Activated naive CD8-positive, alpha-beta T cell treated with anti-CD3 and anti-CD28 coated beads, Interleukin-2, amount 10 ng/mL, durations not matched to agents 7 days and 5 days (primary cell): ENCODE data around the gene WDHD1. TPM values are rescaled to one million over a fixed set of nuclear protein-coding genes. Genes with fewer than 3 reads are reported as not detected.
"Not testable (repeated sequence)": the region's sequence is repeated elsewhere in the genome, so short reads cannot be mapped to it uniquely, and the experiment has no call there.

Experiments
- ATAC-seq: fragments of 150-1000 bp; cut with Tn5 transposase; one replicate; pipeline ENCODE4 v1.10.0; 2021; ENCODE audit warnings: low read depth, moderate library complexity
- POLR2A ChIA-PET: fragments of 350-600 bp; sonication (Branson Sonifier 250); formaldehyde crosslinking; loops from one replicate; lab custom pipeline; 2021; ENCODE audit warnings: antibody characterized with exemption; lab: Charles Lee
- DNase-seq: peaks from one replicate; pipeline ENCODE4 v3.0.0; 2021
- H3K27ac Mint-ChIP-seq: one replicate; pipeline ENCODE4 v1.8.0; 2022; ENCODE audit warnings: mild to moderate bottlenecking, mixed read lengths
- H3K27me3 Mint-ChIP-seq: one replicate; pipeline ENCODE4 v1.8.0; 2022; ENCODE audit warnings: mild to moderate bottlenecking, moderate library complexity, mixed read lengths
- H3K36me3 Mint-ChIP-seq: one replicate; pipeline ENCODE4 v1.8.0; 2021; ENCODE audit warnings: mild to moderate bottlenecking, mixed read lengths
- H3K4me1 Mint-ChIP-seq: one replicate; pipeline ENCODE4 v1.8.0; 2021; ENCODE audit warnings: mixed read lengths
- H3K4me3 Mint-ChIP-seq: one replicate; pipeline ENCODE4 v1.8.0; 2022; ENCODE audit warnings: mild to moderate bottlenecking, moderate library complexity, mixed read lengths
- H3K9me3 Mint-ChIP-seq: one replicate; pipeline ENCODE4 v1.8.0; 2021; ENCODE audit warnings: mixed read lengths
- total RNA-seq, 2 experiments: library from RNA; stranded (reverse); gene quantifications; one replicate each; pipeline ENCODE4 v1.2.3, GENCODE V29; 2021

WDHD1 gene
- total RNA-seq, 2 experiments from 2014 or later, result 35.1 to 37.9 TPM

DNA sequence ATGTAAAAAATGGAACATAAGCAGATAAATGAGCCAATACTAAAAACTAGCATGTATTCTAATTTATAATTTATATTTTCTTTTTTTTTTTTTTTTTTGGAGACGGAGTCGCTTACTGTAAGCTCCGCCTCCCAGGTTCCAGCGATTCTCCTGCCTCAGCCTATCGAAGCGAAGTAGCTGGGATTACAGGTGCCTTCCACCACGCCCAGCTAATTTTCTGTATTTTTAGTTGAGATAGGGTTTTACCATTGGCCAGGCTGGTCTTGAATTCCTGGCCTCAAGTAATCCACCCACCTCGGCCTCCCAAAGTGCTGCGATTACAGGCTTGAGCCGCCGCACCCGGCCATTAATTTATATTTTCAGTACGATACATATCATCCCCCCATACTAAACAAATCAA is 27.2 kb upstream of the WDHD1 start:
- POLR2A ChIA-PET, result no interaction called here
- Mint-ChIP-seq H3K27ac (no peak overlapping the region), H3K4me1 (peaks cover 27% of the 10 kb centered on the region), H3K36me3 (peaks cover 27% of the 10 kb centered on the region), H3K4me3 (peak overlapping the region; percentile 26), H3K27me3 (no peaks in the 10 kb centered on the region), H3K9me3 (no peaks in the 10 kb centered on the region)
- ATAC-seq (no peak), DNase-seq (no peak)

DNA sequence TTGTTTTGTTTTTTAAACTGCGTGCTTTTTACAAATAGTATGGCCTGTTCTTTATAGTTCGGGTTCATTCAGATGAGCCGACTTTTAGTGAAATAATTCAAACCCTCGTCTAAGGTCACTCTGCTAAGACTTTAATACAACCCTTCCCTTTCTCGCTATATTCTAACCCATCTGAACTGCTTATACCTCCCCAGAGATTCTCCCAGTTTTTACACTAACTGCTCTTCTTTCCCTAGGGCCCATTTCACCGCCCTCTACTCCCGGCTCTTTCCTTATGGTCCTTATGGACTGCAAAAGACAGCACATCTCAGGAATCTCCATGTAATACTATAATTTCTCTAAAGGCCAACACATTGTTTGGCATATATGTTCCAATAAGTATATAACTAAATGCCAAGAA is 26.6 kb upstream of the WDHD1 start:
- H3K9me3 Mint-ChIP-seq, result no peaks in the 10 kb centered on the region
- ATAC-seq (no peak), DNase-seq (no peak)
- POLR2A ChIA-PET, result interaction anchor here (0.6 to 3.0 kb wide), 3 partner anchors 15 to 139 kb away, joined by 3 to 38 read pairs (median 3); partner anchors contain the start of genes SOCS4 and WDHD1
- no peaks in the 10 kb centered on the region for H3K27me3 Mint-ChIP-seq
- H3K27ac Mint-ChIP-seq, result no peak overlapping the region
- peaks cover 27% of the 10 kb centered on the region for H3K36me3 Mint-ChIP-seq
- H3K4me1 Mint-ChIP-seq, result peaks cover 29% of the 10 kb centered on the region
- peak overlapping the region; percentile 89 for H3K4me3 Mint-ChIP-seq

DNA sequence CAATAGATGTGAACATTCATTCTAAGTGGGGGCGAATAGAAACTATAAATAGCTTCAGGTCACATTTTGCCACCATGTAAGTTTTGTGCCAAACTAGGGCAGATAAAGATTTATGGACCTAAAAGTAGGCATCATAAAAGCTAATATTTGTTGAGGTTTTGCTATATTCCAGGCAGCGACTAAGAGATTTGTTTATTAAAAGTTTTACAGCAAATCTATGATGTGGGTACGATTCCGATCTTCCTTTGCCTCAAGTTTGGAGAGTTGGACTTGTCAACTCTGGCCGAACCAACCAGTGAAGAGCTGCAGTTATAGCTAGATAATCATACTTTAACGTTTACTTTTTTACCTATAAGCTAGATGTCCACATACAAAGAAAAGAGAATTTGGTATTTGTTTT is 26.1 kb upstream of the WDHD1 start:
- Mint-ChIP-seq H3K36me3 (peaks cover 22% of the 10 kb centered on the region), H3K4me1 (peaks cover 29% of the 10 kb centered on the region), H3K27me3 (no peaks in the 10 kb centered on the region), H3K27ac (peak overlapping the region; percentile 91), H3K4me3 (peak overlapping the region; percentile 89), H3K9me3 (no peaks in the 10 kb centered on the region)
- DNase-seq (no peak), ATAC-seq (no peak)
- POLR2A ChIA-PET, result interaction anchor here (0.6 to 3.0 kb wide), 4 partner anchors 15 to 139 kb away, joined by 3 to 38 read pairs (median 3); partner anchors contain the start of genes SOCS4 and WDHD1

DNA sequence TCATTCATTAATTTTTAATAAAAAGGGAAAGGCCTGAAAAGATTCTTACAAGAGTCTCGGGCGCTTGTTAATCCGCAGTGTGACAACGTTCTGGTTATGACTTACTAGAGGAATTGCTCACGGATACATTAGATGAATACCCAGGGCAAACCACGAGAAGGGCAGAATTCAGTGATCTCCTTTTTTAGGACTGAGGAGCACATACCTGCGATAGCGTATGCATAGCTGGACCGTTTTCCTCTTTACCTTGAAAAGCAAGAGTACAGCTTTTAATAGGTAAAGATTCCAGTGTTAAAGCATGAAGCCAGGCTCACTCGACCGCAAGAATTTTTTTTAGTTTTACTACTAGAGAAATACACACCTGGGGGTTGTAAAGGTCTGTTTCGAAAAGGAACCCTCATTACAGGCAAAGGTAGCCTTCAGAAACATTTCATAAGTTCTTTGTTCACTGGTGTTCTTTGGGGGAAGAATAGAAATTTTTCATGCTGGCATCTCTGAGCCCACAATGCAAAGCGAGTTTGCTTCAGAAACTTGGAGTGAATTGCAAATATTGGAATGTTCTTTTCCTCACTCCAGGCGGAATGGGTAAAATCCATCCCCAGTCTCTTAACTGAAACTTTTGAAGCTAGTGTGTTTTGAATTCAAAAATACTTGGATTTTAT is 25.5 kb upstream of the WDHD1 start:
- Mint-ChIP-seq H3K9me3 (no peaks in the 10 kb centered on the region), H3K36me3 (peaks cover 18% of the 10 kb centered on the region), H3K27ac (peak overlapping the region; percentile 91), H3K27me3 (no peaks in the 10 kb centered on the region), H3K4me1 (peaks cover 29% of the 10 kb centered on the region), H3K4me3 (peak overlapping the region; percentile 89)
- ATAC-seq, result no peak
- POLR2A ChIA-PET, result interaction anchor here (0.9 to 3.0 kb wide), 15 partner anchors 9 to 171 kb away, joined by 3 to 38 read pairs (median 4); partner anchors contain the start of genes DLGAP5, SOCS4 and WDHD1
- DNase-seq, result no peak

DNA sequence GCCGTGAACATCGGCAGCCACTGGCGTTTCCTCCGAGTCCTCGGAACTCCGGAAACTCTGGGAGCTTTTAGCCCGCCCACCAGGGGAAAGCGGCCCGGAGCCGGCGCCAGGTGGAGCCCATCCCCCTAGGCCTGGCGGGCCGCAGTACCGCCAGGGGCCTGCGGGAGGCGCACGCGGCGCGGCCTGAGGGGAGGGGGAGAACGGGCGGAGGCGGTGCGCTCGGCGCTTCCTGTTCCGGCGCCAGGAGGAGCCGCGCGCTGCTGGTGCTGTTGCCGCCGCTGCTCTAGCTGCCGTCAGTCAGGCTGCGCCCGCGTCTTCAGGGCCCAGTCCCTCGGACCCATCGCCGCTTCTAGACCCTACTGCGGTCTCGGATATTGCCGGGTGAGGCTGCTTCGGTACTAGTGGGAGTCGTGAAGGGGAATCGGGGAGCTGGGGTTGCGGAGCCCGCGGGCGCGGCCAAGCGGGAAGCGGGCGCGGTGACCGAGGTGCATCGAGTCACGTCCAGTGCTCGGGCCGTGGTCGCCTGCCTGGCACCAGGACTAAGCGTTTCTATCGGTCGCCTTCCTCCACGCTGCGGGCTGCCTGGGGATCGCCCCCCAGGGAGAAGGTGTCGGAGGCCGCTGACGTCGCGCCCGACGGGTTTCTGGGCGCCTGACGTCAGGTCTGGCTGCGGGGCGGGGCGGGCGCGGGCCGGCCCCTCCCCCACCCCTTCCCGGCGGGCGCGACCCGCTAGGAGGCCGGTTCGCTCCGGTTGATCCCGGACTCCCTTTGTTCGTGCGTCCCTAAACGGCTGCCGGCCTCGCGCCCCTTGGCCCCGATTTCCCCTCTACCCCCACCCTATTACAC is 24.7 kb upstream of the WDHD1 start, which contains the start of gene MAPK1IP1L:
TSS of gene MAPK1IP1L (plus strand) at position 225 of the 846 bp plus-strand sequence. CDS start 10,037 bp downstream, outside the sequence.
- Mint-ChIP-seq H3K9me3 (no peaks in the 10 kb centered on the region), H3K36me3 (peaks cover 17% of the 10 kb centered on the region), H3K4me1 (peaks cover 27% of the 10 kb centered on the region), H3K27me3 (no peaks in the 10 kb centered on the region), H3K27ac (peak within 1 kb of the TSS; percentile 91), H3K4me3 (peak within 1 kb of the TSS; percentile 89)
- POLR2A ChIA-PET, result interaction anchor here (0.6 to 3.0 kb wide), 19 partner anchors 10 to 304 kb away, joined by 3 to 38 read pairs (median 4); partner anchors contain the start of genes DLGAP5, SOCS4 and WDHD1
- peak; percentile 96 for ATAC-seq
- peak; percentile 98 for DNase-seq

DNA sequence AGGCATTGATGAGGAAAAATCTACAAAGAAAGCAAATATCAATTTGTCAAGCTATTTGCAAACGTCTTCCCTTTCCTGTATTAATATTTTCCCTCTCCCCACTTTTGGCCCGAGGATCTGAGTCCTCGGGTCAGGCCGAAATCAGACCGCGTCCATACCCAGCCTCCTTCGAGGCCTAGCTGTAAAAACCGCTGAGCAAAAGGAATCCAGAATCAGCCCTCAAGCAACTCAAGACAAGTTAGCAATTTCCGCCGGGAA is 24.2 kb upstream of the WDHD1 start:
- Mint-ChIP-seq H3K4me1 (peaks cover 27% of the 10 kb centered on the region), H3K4me3 (peak overlapping the region; percentile 89), H3K27ac (peak overlapping the region; percentile 91), H3K27me3 (no peaks in the 10 kb centered on the region), H3K9me3 (no peaks in the 10 kb centered on the region), H3K36me3 (peaks cover 18% of the 10 kb centered on the region)
- POLR2A ChIA-PET, result interaction anchor here (0.6 to 3.0 kb wide), 17 partner anchors 11 to 304 kb away, joined by 3 to 38 read pairs (median 4); partner anchors contain the start of genes DLGAP5, SOCS4 and WDHD1
- ATAC-seq (no peak), DNase-seq (no peak)

DNA sequence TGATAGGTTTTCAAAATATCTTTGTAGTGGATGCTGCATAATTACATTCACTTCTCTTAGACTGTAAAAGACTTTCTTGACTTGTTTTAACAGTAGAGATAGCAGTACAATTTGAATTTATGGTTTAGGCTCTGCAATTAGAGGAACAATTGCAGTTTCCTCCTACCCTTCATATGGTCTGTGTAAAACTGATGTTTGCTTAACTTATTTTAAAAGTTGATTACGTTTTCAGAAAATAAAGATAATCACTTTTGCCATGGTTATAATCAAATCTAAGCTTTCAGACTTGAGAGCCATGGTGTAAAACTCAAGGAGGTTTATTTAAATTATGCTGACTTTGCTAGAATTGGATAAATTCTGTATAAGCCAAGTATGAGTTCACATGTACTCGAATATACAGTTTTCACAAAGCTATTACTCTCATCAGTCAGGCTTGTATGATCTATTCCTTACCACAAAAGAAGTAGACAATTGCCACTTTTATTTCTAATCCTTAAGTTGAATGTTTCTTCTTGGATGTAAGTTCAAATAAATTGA is 22.1 kb upstream of the WDHD1 start:
- H3K4me1 Mint-ChIP-seq, result peaks cover 19% of the 10 kb centered on the region
- no peak overlapping the region for H3K4me3 Mint-ChIP-seq
- DNase-seq (no peak), ATAC-seq (no peak)
- no peaks in the 10 kb centered on the region for H3K9me3 Mint-ChIP-seq
- peaks cover 11% of the 10 kb centered on the region for H3K36me3 Mint-ChIP-seq
- H3K27me3 Mint-ChIP-seq, result no peaks in the 10 kb centered on the region
- POLR2A ChIA-PET, result interaction anchor here (1.3 kb wide), 1 partner anchor 22 kb away, joined by 4 read pairs; the partner anchor contains the start of genes SOCS4 and WDHD1
- no peak overlapping the region for H3K27ac Mint-ChIP-seq

DNA sequence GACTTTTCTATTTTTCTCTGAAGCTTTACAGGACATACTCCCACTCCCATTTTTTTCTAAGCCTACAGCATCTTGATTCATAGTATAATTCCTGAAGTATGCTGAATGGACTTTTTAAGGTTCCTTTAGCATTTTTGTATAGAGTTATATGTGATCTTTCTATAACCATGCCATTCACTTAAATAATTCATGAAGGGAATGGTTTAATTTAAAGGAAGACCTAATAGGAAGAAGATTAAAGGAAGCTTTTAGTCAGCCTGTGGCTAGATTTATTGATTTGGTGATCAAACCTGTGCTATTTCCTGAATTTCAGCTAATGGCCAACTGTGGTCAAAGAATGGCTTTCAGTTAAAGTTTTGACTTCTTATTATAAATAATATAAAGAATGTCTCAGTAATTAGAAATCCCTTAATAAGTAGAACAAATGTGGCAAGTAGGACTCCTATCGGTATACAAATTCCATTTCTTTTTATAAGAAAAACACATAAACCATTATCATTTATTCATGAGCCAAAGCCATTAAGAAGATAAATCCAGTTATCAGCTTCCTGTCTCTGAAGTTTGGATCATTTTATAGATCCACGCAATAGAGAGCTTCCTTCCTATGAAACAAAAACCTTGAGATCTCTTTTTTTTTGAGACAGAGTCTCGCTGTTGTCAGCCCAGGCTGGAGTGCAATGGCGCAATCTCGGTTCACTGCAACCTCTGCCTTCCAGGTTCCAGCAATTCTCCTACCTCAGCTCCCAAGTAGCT is 20.6 kb upstream of the WDHD1 start:
- no peaks in the 10 kb centered on the region for H3K27me3 Mint-ChIP-seq
- peaks cover 12% of the 10 kb centered on the region for H3K36me3 Mint-ChIP-seq
- DNase-seq, result no peak

DNA sequence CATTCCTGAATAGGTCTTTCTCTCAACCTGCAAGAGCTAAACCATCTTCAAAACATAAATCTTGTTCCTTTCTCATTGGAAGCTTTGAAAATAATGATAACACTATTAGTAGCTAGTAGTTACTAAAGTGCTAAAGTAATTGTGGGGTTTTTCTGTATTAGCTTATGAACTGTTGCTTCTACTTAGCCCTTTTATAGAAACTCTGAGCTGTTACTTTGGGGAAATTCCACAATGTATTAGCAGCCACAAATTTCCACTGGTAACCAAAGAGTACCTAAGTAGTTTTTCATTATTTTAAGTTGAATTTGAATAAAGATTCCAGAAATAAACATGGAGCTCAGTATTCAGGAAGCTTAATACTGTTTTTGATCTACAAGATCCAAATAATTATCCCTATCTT is 18.2 kb upstream of the WDHD1 start:
- H3K4me1 Mint-ChIP-seq, result peaks cover 2% of the 10 kb centered on the region
- DNase-seq (no peak), ATAC-seq (no peak)
- H3K27ac Mint-ChIP-seq, result no peak overlapping the region
- POLR2A ChIA-PET, result no interaction called here
- no peak overlapping the region for H3K4me3 Mint-ChIP-seq
- no peaks in the 10 kb centered on the region for H3K9me3 Mint-ChIP-seq
- no peaks in the 10 kb centered on the region for H3K27me3 Mint-ChIP-seq
- H3K36me3 Mint-ChIP-seq, result peaks cover 13% of the 10 kb centered on the region

More for the DNA sequence above, 20.6 kb upstream of the WDHD1 start:
- no peaks in the 10 kb centered on the region for H3K9me3 Mint-ChIP-seq
- no peak overlapping the region for H3K27ac Mint-ChIP-seq
- ATAC-seq, result no peak
- POLR2A ChIA-PET, result interaction anchor here (0.6 kb wide), 1 partner anchor 109 kb away, joined by 3 read pairs; no protein-coding TSS in a partner anchor
- H3K4me3 Mint-ChIP-seq, result no peak overlapping the region
- peaks cover 7% of the 10 kb centered on the region for H3K4me1 Mint-ChIP-seq

DNA sequence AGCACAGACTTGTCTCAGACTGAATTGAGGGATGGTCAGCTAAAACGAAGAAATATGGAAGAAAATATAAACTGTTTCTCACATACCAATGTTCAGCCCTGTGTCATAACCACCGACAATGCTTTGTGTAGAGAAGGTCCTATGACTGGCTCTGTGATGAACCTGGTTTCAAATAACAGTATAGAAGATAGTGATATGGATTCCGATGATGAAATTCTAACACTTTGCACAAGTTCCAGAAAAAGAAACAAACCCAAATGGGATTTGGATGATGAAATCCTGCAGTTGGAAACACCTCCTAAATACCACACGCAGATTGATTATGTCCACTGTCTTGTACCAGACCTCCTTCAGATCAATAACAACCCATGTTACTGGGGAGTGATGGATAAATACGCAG is 16.6 kb upstream of the WDHD1 start:
- Mint-ChIP-seq H3K9me3 (no peaks in the 10 kb centered on the region), H3K4me1 (peaks cover 3% of the 10 kb centered on the region), H3K27ac (no peak overlapping the region), H3K36me3 (peaks cover 24% of the 10 kb centered on the region), H3K4me3 (no peak overlapping the region), H3K27me3 (no peaks in the 10 kb centered on the region)
- ATAC-seq (no peak), DNase-seq (no peak)
- POLR2A ChIA-PET, result no interaction called here

DNA sequence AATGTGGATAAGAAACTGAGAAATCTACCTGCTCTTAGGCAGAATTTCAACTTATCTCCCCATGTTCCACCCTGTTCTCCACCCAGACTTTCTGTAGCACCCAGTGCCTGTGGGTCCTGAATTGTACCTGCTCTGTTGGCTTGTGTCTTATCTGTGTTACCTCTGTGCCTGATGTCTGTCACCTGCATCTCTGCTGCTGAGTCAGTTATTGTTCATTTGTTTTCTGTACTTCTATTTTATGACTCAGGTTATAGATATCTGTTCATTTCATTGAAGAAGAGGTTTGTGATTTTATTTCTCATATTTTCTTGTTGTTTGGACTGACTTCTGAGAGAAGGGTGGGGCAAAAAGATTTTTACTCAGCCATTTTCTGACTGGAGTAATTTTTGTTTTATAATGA is 11.8 kb upstream of the WDHD1 start:
- no peak overlapping the region for H3K27ac Mint-ChIP-seq
- no peaks in the 10 kb centered on the region for H3K27me3 Mint-ChIP-seq
- no peaks in the 10 kb centered on the region for H3K9me3 Mint-ChIP-seq
- H3K36me3 Mint-ChIP-seq, result peaks cover 49% of the 10 kb centered on the region
- ATAC-seq (no peak), DNase-seq (no peak)
- H3K4me3 Mint-ChIP-seq, result no peak overlapping the region
- POLR2A ChIA-PET, result no interaction called here
- peaks cover 4% of the 10 kb centered on the region for H3K4me1 Mint-ChIP-seq

DNA sequence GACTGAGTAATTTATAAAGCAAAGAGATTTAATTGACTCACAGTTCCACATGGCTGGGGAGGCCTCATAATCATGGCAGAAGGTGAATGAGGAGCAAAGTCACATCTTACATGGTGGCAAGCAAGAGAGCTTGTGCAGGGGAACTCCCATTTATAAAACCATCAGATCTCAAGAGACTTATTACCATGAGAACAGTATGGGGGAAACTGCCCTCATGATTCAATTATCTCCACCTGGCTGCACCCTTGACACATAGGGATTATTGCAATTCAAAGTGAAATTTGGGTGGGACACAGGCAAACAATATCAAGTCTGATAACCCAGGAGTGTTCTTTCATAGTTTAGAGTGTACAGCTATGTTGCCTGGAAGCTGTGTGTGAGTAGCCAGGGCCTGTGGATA is 11.1 kb upstream of the WDHD1 start:
- ATAC-seq, H3K27ac Mint-ChIP-seq, POLR2A ChIA-PET: not testable (repeated sequence)

More for the DNA sequence above, 11.1 kb upstream of the WDHD1 start:
- H3K27me3 Mint-ChIP-seq, H3K9me3 Mint-ChIP-seq, DNase-seq, H3K4me1 Mint-ChIP-seq, H3K4me3 Mint-ChIP-seq: not testable (repeated sequence)
- peaks cover 51% of the 10 kb centered on the region for H3K36me3 Mint-ChIP-seq
